Measurements from ENCODE around the gene SLC24A3. TPM values are rescaled to one million over a fixed set of nuclear protein-coding genes. Genes with fewer than 3 reads are reported as not detected.
A peak's percentile ranks its signal among the peaks of the same experiment; 100 is the strongest.

Gene SLC24A3
- total RNA-seq, 2 donors from 2014 or later, result 0.07 TPM; not detected in 1

DNA sequence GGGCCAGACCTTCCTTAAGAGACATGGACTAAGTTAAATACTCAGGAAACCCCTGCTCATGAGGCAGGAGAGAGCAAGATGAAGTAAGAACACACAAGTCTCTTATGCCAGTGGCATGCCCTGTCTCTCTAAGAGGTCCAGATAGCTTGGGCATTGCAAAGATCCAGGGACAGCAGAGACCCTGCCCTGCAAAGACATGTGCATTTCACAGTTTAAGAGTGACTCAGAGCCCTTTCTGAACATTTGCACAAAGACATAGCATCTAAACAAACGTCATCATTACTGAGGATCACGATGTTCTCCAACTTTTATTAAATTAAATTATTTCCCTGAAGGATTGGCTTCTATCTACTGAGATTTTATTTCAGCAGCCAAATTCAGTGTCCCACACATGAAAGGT lies 315.1 kb downstream of the SLC24A3 start:
- Mint-ChIP-seq H3K9me3 (no peaks in the 10 kb centered on the region), H3K36me3 (ENCODE audit: insufficient read depth in 2 of 2) (no peaks in the 10 kb centered on the region), H3K27ac (no peak overlapping the region), H3K4me1 (ENCODE audit: low read depth) (peaks cover 2% of the 10 kb centered on the region), H3K27me3 (ENCODE audit: low read depth) (no peaks in the 10 kb centered on the region), H3K4me3 (no peak overlapping the region)
- ATAC-seq (replicated peaks in 1 of 2) (no peak), DNase-seq (no peak)

DNA sequence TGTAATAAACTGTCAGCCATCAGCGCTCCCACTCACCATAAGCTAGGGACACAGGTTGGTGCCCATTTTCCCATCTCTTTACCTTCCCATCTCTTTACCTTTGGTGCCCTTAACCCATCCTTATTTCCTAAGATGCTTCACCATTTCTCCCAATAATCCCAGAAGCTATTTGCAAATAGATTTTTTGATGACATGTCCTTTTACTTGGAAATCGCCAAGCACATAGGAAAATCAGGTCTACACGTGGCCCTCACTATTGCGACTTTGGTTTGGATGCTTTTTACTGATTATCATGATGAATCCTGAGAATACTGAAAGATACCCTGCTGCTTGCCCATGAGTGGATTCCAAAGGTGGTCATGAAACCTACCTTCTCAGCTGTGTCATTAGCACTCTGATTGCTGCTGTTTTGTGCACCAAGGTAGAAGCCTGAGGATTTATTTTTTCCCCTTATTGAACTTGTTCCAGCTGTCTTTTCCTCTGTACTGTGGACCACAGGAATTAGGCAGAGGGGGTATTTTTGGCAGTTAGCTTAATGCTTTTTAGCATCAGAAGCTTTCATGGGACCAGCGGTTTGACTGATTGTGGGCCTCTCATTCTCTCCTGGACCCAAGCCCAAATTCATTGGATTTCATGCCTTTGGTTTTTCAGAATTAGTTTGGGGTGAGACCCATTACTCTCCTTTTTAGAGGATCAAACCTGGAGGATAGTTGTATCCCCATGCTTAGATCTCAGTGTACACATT lies 316.0 kb downstream of the SLC24A3 start:
- ATAC-seq (replicated peaks in 1 of 2) (no peak), DNase-seq (no peak)
- Mint-ChIP-seq H3K27ac (no peak overlapping the region), H3K36me3 (ENCODE audit: insufficient read depth in 2 of 2) (no peaks in the 10 kb centered on the region), H3K4me1 (ENCODE audit: low read depth) (no peaks in the 10 kb centered on the region), H3K9me3 (peaks cover 0 to 2% of the 10 kb centered on the region in 2 donors), H3K4me3 (no peak overlapping the region), H3K27me3 (ENCODE audit: low read depth) (no peaks in the 10 kb centered on the region)

DNA sequence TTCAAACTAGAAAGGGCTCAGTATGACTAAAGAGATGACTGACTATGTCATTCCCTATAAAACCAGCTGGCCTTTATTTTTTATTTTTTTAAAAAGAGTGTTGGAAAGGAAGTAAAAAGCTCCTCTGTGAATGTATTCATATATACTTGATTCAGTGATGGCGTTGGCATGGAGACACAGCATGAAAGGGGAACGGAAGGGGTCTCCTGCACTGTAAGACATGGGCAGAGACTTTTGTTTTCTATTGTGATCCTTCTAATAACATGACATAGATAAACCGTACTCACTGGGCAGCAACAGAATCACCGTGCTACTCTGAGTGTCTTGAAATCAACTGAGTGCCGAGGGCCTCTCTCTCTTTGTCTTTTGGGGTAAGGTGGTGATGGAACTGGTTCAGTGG lies 317.6 kb downstream of the SLC24A3 start:
- Mint-ChIP-seq H3K9me3 (peaks cover 0 to 2% of the 10 kb centered on the region in 2 donors), H3K27me3 (ENCODE audit: low read depth) (no peaks in the 10 kb centered on the region), H3K27ac (no peak overlapping the region), H3K4me1 (ENCODE audit: low read depth) (no peaks in the 10 kb centered on the region), H3K4me3 (no peak overlapping the region), H3K36me3 (ENCODE audit: insufficient read depth in 2 of 2) (no peaks in the 10 kb centered on the region)
- ATAC-seq (replicated peaks in 1 of 2), result no peak
- no peak for DNase-seq

DNA sequence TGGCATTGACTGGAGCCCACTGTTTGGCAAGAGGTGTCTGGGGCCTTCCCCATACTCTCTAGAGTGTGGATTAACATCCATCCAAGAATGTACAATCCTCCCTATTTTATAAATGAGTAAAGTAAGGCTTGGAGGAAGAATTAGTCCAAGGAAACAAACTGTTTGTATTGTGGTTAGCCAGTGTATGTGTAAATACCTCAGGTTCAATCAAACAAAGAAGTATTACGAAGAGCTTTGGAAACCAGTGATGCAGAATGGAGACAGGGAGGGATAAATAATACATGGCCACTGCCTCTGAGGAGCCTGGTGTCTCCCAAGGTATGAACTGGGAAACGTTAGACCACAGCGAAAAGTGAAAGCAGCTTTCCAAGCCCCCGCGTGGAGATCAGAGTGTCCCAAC lies 319.0 kb downstream of the SLC24A3 start:
- H3K4me3 Mint-ChIP-seq, result no peak overlapping the region
- H3K4me1 Mint-ChIP-seq (ENCODE audit: low read depth), result no peaks in the 10 kb centered on the region

DNA sequence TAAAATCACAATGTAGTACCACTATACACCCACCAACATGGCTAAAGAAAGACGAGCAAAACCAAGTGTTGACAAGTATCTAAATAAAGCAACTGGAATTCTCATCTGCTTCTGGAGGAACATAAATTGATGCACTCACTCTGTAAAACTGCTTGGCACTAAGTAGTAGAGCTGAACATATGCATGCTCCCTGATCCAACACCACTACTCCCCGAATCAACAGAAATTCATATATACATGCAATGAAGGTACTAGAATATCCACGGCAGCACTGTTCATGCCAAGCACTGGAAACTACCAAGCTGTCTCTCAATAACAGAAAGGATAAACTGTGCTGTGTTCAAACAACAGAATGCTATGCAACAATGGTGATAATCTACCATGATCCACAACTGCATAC lies 326.1 kb downstream of the SLC24A3 start:
- H3K9me3 Mint-ChIP-seq, result peaks cover 0 to 1% of the 10 kb centered on the region in 2 donors
- no peaks in the 10 kb centered on the region for H3K36me3 Mint-ChIP-seq (ENCODE audit: insufficient read depth in 2 of 2)
- no peak for ATAC-seq (replicated peaks in 1 of 2)

More for the DNA sequence above, 319.0 kb downstream of the SLC24A3 start:
- no peak for ATAC-seq (replicated peaks in 1 of 2)
- H3K36me3 Mint-ChIP-seq (ENCODE audit: insufficient read depth in 2 of 2), result no peaks in the 10 kb centered on the region
- H3K27me3 Mint-ChIP-seq (ENCODE audit: low read depth), result no peaks in the 10 kb centered on the region
- H3K27ac Mint-ChIP-seq, result no peak overlapping the region
- H3K9me3 Mint-ChIP-seq, result peaks cover 0 to 2% of the 10 kb centered on the region in 2 donors
- DNase-seq, result no peak

DNA sequence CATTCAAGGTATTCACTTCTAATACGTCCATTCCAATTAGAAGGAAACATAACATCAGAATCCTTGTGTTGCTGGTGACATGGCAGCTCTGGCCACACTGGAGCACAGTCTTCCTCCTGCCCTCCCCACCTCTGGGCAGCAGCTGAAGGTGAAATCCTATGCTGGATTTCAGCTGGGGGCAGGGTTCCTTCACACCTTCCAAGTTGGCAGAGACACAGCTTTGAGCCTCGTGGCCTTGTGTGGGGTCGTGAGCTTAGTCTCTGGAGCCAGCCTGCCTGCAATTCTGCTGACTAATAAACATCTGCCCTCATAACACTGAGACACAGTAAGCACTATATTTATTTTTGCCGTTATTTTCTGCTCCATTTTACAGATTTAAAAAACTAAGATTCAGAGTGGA lies 326.7 kb downstream of the SLC24A3 start:
- Mint-ChIP-seq H3K9me3 (peaks cover 0 to 1% of the 10 kb centered on the region in 2 donors), H3K36me3 (ENCODE audit: insufficient read depth in 2 of 2) (no peaks in the 10 kb centered on the region), H3K4me1 (ENCODE audit: low read depth) (peaks cover 31% of the 10 kb centered on the region), H3K4me3 (no peak overlapping the region), H3K27me3 (ENCODE audit: low read depth) (no peaks in the 10 kb centered on the region), H3K27ac (no peak overlapping the region)
- DNase-seq (no peak), ATAC-seq (replicated peaks in 1 of 2) (no peak)

More for the DNA sequence above, 326.1 kb downstream of the SLC24A3 start:
- no peak for DNase-seq
- Mint-ChIP-seq H3K4me1 (ENCODE audit: low read depth) (peaks cover 31% of the 10 kb centered on the region), H3K4me3 (no peak overlapping the region), H3K27me3 (ENCODE audit: low read depth) (no peaks in the 10 kb centered on the region), H3K27ac (no peak overlapping the region)

DNA sequence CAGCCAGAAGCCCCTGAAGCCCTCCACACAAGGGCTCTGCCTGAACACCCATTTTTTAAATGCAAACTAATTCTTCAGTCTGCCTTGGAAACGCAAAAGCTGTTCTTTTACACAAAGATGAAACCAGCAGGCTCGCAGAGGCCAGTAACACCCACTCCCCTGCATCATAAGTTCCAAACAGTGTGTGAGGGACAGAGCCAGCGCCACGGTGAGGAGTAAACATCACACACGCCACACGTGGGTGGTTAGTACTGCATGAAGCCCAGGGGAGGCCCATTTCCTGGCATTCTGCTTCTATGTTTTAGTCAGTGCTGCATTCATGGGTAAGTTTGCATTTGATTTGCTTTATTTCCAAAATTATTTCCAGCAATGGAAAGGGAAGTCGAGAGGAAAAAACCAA lies 327.9 kb downstream of the SLC24A3 start:
- peaks cover 0 to 1% of the 10 kb centered on the region in 2 donors for H3K9me3 Mint-ChIP-seq
- H3K27me3 Mint-ChIP-seq (ENCODE audit: low read depth), result no peaks in the 10 kb centered on the region
- H3K27ac Mint-ChIP-seq, result no peak overlapping the region
- peaks cover 31% of the 10 kb centered on the region for H3K4me1 Mint-ChIP-seq (ENCODE audit: low read depth)
- no peaks in the 10 kb centered on the region for H3K36me3 Mint-ChIP-seq (ENCODE audit: insufficient read depth in 2 of 2)
- peak; percentile 96 to 97 for ATAC-seq (replicated peaks in 1 of 2)
- H3K4me3 Mint-ChIP-seq, result peak overlapping the region in 1 of 2 donors; percentile 17
- peak; percentile 40 to 60 for DNase-seq

DNA sequence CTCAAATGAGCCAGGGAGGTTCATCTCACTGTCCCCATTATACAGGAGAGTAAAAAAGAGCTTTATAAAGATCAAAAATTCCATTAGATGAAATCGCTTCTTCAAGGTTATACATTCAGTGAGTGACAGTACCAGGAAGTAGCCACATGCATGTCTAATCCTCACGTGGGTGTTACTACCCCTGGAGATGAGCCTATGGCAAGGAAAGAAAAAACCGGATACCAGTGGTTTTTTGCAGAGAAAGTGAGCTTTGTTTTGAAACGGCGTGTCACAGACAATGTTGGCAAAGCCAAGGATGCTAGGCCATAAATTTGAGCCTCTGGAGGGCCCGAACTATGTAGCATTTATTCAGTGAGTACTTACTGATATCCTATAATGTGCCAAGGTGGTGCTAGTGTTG lies 330.7 kb downstream of the SLC24A3 start:
- no peaks in the 10 kb centered on the region for H3K27me3 Mint-ChIP-seq (ENCODE audit: low read depth)
- DNase-seq, result no peak
- no peak overlapping the region for H3K27ac Mint-ChIP-seq
- peaks cover 31% of the 10 kb centered on the region for H3K4me1 Mint-ChIP-seq (ENCODE audit: low read depth)
- H3K9me3 Mint-ChIP-seq, result no peaks in the 10 kb centered on the region
- no peaks in the 10 kb centered on the region for H3K36me3 Mint-ChIP-seq (ENCODE audit: insufficient read depth in 2 of 2)
- H3K4me3 Mint-ChIP-seq, result peak overlapping the region in 1 of 2 donors; percentile 13
- ATAC-seq (replicated peaks in 1 of 2), result peak; percentile 35 to 38

DNA sequence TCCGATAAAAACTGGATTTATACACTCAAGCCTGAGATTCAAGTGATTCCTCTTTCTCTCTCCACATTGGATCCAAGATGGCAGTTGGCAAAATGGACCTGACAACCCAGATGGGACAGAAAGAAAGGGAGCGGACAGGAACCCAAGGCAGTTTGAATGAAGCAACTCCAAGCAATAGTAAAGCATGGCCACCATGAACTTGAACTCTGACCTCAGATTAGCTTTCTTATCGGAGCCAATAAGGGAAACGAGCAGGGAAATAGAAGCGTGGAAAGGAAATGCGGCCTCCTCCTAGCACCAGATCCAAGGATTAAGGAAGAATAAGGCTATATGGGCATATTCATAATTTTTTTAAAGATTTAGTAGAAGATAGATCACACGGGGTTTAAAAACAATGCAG lies 332.2 kb downstream of the SLC24A3 start:
- no peak overlapping the region for H3K4me3 Mint-ChIP-seq
- no peaks in the 10 kb centered on the region for H3K9me3 Mint-ChIP-seq
- no peak overlapping the region for H3K27ac Mint-ChIP-seq
- no peaks in the 10 kb centered on the region for H3K36me3 Mint-ChIP-seq (ENCODE audit: insufficient read depth in 2 of 2)
- H3K27me3 Mint-ChIP-seq (ENCODE audit: low read depth), result no peaks in the 10 kb centered on the region
- H3K4me1 Mint-ChIP-seq (ENCODE audit: low read depth), result peaks cover 28% of the 10 kb centered on the region
- DNase-seq (no peak), ATAC-seq (replicated peaks in 1 of 2) (no peak)

DNA sequence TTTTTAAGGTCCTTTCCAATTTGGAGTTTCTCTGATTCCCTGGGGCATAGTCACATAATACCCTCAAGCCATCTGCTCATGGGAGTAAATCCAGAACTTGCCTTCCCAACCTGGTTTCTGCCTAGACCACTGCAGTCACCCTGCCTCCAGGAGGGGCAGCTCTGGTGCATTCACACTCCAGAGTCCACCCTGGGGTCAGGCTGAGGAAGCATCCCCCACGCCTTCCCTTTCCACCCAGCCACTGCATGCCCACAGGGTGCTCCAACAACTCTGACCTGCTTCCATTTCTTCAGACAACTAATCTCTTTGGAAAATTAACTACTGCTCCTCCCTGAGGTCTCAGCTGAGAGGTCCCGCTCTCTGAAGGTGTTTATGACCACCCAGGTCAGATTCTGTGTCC lies 334.2 kb downstream of the SLC24A3 start:
- Mint-ChIP-seq H3K9me3 (no peaks in the 10 kb centered on the region), H3K27ac (no peak overlapping the region), H3K4me1 (ENCODE audit: low read depth) (peaks cover 14% of the 10 kb centered on the region), H3K36me3 (ENCODE audit: insufficient read depth in 2 of 2) (no peaks in the 10 kb centered on the region), H3K4me3 (no peak overlapping the region), H3K27me3 (ENCODE audit: low read depth) (no peaks in the 10 kb centered on the region)
- no peak for ATAC-seq (replicated peaks in 1 of 2)
- DNase-seq, result no peak

DNA sequence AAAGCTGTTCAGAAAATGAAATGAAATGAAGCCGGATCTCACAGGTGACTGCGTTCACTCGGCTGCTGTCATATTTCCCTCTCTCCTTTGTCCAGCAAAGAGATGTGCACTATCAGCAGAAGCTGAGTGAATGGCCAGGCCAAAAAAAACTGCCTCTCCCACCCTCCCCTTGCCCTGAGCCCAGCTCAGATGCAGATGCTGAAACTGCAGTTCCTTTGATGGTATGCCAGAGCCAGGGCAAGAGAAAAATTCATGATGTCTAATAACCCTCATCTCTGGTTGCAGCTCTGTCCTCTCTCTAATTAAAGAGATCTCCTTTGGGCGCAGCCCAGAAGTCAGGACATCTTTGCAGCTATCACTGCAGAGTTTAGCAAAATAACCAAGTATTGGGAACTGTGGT lies 335.1 kb downstream of the SLC24A3 start:
- Mint-ChIP-seq H3K36me3 (ENCODE audit: insufficient read depth in 2 of 2) (no peaks in the 10 kb centered on the region), H3K4me3 (no peak overlapping the region), H3K27me3 (ENCODE audit: low read depth) (no peaks in the 10 kb centered on the region), H3K27ac (no peak overlapping the region), H3K4me1 (ENCODE audit: low read depth) (peaks cover 11% of the 10 kb centered on the region), H3K9me3 (no peaks in the 10 kb centered on the region)
- ATAC-seq (replicated peaks in 1 of 2) (no peak), DNase-seq (no peak)

DNA sequence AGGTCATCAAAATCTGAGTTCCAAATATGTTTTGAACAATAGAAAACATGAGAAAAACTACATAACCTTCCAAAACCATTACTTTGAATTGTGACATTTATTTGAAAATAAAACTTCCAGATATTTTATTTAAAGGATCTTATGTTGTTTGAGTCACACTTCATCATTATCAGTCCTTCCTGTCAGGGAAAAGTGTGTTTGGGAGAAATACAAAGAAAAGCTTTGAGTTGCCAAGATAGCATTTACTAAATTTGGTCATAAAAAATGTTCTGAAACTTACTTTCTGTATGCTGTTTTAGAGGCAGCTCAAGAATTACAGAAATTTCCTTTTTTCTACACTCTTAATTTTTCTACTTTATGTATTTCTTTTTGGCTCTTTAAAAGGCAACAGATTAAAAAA lies 337.5 kb downstream of the SLC24A3 start:
- Mint-ChIP-seq H3K9me3 (no peaks in the 10 kb centered on the region), H3K27ac (no peak overlapping the region), H3K4me3 (no peak overlapping the region), H3K4me1 (ENCODE audit: low read depth) (no peaks in the 10 kb centered on the region), H3K27me3 (ENCODE audit: low read depth) (no peaks in the 10 kb centered on the region), H3K36me3 (ENCODE audit: insufficient read depth in 2 of 2) (no peaks in the 10 kb centered on the region)
- DNase-seq (no peak), ATAC-seq (replicated peaks in 1 of 2) (no peak)

DNA sequence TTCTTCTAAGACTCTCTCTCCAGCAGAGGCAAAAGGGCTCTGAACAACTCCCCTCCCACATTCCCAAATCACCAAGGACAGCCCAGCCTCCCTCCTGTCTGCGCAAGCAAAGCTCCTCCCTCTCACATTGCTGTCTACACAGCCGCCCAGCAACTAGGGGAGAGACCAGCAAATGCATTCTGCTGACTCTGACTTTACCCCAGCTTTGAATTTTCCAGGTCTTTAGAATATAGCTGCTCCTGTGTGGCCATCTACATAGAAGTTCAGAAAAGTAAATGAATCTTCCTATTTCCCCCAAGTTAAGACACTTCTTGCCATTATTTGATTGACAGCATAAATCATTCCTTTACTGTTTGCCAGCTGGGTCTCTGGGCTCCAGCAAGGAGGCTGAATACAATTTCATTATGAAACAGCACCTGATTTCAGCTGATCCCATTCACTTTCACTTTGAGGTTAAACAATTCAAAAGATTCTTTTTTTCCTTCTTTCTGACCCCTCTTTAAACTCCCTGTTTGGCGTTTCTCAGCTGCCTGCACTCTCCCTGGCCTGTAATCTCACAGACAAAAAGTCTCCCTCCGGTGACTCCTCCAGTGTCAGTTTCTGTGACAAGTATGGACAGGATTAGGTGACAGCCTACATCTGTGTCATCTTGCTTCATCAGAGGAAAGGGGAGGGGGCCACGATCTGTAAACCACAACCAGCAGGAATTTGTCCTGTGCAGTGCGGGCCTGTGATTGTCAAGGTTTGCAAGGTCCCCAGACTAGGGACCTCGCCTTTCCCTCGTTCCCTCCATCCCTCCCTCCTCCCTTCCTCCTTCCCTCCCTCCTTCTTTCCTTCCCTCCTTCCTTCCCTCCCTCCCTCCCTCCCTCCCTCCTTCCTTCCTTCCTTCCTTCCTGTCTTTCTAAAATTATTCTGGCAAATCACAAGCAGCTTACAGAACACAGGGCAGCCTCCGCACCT lies 340.1 kb downstream of the SLC24A3 start:
- no peak for DNase-seq

More for the DNA sequence above, 340.1 kb downstream of the SLC24A3 start:
- no peaks in the 10 kb centered on the region for H3K27me3 Mint-ChIP-seq (ENCODE audit: low read depth)
- peak in 1 of 2 donors; percentile 22 for ATAC-seq (replicated peaks in 1 of 2)
- no peak overlapping the region for H3K4me3 Mint-ChIP-seq
- no peaks in the 10 kb centered on the region for H3K9me3 Mint-ChIP-seq
- H3K4me1 Mint-ChIP-seq (ENCODE audit: low read depth), result no peaks in the 10 kb centered on the region
- no peaks in the 10 kb centered on the region for H3K36me3 Mint-ChIP-seq (ENCODE audit: insufficient read depth in 2 of 2)
- H3K27ac Mint-ChIP-seq, result no peak overlapping the region
